Tibial artery (tissue), 4 donors: ENCODE data around the gene OSBPL8.

ENCODE experiments used
- DNase-seq, 2 donors: peaks; one replicate each; pipeline ENCODE4 v3.0.0-alpha.2; 2019
- H3K27ac ChIP-seq, 2 donors: fragments of 200-600 bp; sonication (generic) in 1 of 2; 1 replicate in 1 of 2; 2 replicates in 1 of 2; pipeline ENCODE4 v1.5.1; 2018 to 2019; ENCODE audit warnings: mild to moderate bottlenecking in 1 of 2
- H3K27me3 ChIP-seq, 2 donors: fragments of 200-600 bp; sonication (generic) in 1 of 2; one replicate each; pipeline versions ENCODE4 v1.5.1 to v1.6.0; 2016 to 2019
- H3K36me3 ChIP-seq, 3 donors: fragments of 200-600 bp; sonication (generic) in 2 of 3; one replicate each; pipeline ENCODE4 v1.5.1; 2016 to 2019; ENCODE audit warnings: mild to moderate bottlenecking in 2 of 3
- H3K4me1 ChIP-seq, 4 donors: fragments of 200-600 bp; sonication (generic) in 2 of 4; 1 replicate in 3 of 4; 2 replicates in 1 of 4; pipeline ENCODE4 v1.5.1; 2016 to 2019
- H3K4me3 ChIP-seq, 2 donors: fragments of 200-600 bp; sonication (generic) in 1 of 2; 1 replicate in 1 of 2; 2 replicates in 1 of 2; pipeline ENCODE4 v1.5.1; 2018 to 2019; ENCODE audit warnings: mild to moderate bottlenecking in 2 of 2
- H3K9me3 ChIP-seq, 3 donors: fragments of 200-600 bp; sonication (generic) in 1 of 3; one replicate each; pipeline ENCODE4 v1.5.1; 2016 to 2019
- intact Hi-C: fragments of 100-400 bp; cut with DNase I; formaldehyde crosslinking; loops from one replicate; pipeline ENCODE4 v1.15.0; 2023; ENCODE audit warnings: low total_unique reads
- TF ChIP-seq, protein P1 (sequence below), 2 experiments: fragments of 200-600 bp in 1 of 2; fragments of 450-650 bp in 1 of 2; IDR thresholded peaks; one replicate each; pipeline ENCODE4 v1.5.1; 2017 to 2019; ENCODE audit warnings: antibody characterized with exemption in 2 of 2, mild to moderate bottlenecking in 1 of 2, moderate library complexity in 1 of 2

Gene OSBPL8

DNA sequence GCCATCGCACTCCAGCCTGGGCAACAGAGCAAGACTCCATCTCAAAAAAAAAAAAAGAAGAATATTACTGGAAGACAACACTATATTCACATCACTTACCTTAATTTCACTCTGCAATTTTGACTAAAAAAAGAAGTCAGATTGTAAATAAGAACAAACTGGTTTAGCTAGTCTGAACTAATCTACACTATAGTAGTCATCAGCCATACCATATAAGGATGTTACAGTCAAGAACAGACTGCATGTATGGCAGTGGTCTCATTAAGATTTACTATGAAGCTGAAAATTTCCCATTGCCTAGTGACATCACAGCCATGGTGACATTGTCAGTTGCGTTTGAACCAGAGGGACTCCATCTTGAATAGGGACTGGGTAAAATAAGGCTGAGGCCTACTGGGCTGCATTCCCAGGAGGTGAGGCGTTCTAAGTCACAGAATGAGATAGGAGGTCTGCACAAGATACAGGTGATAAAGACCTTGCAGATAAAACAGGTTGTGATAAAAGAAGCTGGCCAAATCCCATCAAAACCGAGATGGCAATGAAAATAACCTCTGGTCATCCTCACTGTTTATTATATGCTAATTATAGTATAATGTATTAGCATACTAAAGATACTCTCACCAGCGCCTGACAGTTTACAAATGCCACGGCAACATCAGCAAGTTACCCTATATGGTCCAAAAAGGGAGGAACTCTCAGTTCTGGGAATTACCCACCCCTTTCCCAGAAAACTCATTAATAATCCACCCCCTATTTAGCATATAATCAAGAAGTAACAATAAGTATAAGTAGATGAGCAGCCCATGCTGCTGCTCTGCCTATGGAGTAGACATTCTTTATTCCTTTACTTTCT, 51.2 kb downstream of the OSBPL8 start:
- Histone ChIP-seq H3K4me1 (no peaks in the 10 kb centered on the region), H3K4me3 (no peak overlapping the region), H3K36me3 (no peaks in the 10 kb centered on the region), H3K9me3 (peaks cover 0 to 4% (median 0%) of the 10 kb centered on the region in 3 donors), H3K27ac (no peak overlapping the region), H3K27me3 (no peaks in the 10 kb centered on the region)
- intact Hi-C loops: no loop called here
- TF ChIP-seq, protein P1, sequence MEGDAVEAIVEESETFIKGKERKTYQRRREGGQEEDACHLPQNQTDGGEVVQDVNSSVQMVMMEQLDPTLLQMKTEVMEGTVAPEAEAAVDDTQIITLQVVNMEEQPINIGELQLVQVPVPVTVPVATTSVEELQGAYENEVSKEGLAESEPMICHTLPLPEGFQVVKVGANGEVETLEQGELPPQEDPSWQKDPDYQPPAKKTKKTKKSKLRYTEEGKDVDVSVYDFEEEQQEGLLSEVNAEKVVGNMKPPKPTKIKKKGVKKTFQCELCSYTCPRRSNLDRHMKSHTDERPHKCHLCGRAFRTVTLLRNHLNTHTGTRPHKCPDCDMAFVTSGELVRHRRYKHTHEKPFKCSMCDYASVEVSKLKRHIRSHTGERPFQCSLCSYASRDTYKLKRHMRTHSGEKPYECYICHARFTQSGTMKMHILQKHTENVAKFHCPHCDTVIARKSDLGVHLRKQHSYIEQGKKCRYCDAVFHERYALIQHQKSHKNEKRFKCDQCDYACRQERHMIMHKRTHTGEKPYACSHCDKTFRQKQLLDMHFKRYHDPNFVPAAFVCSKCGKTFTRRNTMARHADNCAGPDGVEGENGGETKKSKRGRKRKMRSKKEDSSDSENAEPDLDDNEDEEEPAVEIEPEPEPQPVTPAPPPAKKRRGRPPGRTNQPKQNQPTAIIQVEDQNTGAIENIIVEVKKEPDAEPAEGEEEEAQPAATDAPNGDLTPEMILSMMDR (IDR thresholded peaks at IDR 0.05): no peak
- DNase-seq: no peak

DNA sequence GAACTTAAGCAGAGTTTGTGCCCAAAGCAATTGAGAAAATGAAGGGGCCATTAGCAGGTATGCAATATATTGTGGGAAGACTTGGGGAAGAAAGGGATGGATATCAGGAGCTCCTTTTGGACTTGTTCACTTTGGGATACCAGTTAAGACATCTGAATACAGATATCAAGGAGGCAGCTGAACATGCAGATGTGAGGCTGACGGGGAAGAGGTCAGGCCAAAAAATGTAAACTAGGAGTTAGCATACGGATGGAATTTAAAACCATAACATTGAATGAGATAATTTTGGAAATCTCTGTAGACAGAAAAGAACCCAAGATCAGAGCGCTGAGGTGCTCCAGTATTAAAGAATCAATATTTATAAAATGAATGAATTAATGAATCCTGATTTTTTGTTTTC, 53.4 kb downstream of the OSBPL8 start:
- no peak for DNase-seq
- no peaks in the 10 kb centered on the region for H3K27me3 ChIP-seq
- H3K4me3 ChIP-seq: no peak overlapping the region
- intact Hi-C loops: no loop called here
- TF ChIP-seq, protein P1 (IDR thresholded peaks at IDR 0.05): no peak
- H3K4me1 ChIP-seq: no peaks in the 10 kb centered on the region
- H3K9me3 ChIP-seq: peaks cover 0 to under 1% (median 0%) of the 10 kb centered on the region in 3 donors
- no peaks in the 10 kb centered on the region for H3K36me3 ChIP-seq
- H3K27ac ChIP-seq: no peak overlapping the region

DNA sequence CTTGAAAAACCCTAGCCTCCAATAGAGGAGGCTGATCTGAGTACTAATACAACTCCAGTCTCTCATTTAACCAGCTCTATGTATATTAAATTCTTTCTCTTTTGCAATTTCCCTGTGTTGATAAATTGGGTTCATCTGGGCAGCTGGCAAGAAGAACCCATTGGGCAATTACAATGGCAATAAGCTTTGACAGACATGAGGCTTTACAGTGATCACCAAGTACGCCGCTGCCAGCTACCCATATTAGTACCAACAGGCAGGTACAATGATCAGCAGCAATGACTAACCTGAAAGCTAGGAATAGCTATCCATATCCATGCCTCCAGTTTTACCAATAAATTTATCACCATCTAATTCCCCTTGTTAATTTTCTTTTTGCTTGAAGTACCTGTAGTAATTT, 54.5 kb downstream of the OSBPL8 start:
- Histone ChIP-seq H3K27ac (no peak overlapping the region), H3K9me3 (no peaks in the 10 kb centered on the region), H3K27me3 (no peaks in the 10 kb centered on the region), H3K36me3 (no peaks in the 10 kb centered on the region), H3K4me3 (no peak overlapping the region), H3K4me1 (peaks cover 0 to 2% (median 0%) of the 10 kb centered on the region in 4 donors)
- DNase-seq: no peak
- TF ChIP-seq, protein P1 (IDR thresholded peaks at IDR 0.05): no peak
- intact Hi-C loops: no loop called here

DNA sequence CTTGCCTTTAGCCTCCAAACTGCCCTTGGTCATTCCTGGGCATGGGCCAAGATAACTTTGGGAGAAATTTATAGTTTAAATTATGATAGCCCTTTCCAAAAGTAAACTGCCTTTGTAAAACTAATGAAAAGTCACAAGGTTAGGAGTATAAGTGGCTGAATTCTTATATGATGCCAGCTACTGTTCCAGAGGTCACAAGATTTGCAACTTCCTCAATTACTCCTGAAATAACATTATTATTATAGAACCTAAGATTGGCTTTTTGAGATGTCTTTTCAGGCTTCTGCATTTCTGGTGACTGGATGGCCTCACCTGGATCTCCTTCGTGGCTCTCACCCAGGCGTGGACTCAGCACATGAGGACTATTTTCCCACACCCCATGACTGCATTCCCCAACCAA, 55.0 kb downstream of the OSBPL8 start:
- no peak for DNase-seq
- TF ChIP-seq, protein P1 (IDR thresholded peaks at IDR 0.05): no peak
- no peaks in the 10 kb centered on the region for H3K9me3 ChIP-seq
- peaks cover 0 to 3% (median 0%) of the 10 kb centered on the region in 4 donors for H3K4me1 ChIP-seq
- H3K27me3 ChIP-seq: no peaks in the 10 kb centered on the region
- H3K4me3 ChIP-seq: no peak overlapping the region
- no peak overlapping the region for H3K27ac ChIP-seq
- H3K36me3 ChIP-seq: no peaks in the 10 kb centered on the region
- intact Hi-C loops: no loop called here

DNA sequence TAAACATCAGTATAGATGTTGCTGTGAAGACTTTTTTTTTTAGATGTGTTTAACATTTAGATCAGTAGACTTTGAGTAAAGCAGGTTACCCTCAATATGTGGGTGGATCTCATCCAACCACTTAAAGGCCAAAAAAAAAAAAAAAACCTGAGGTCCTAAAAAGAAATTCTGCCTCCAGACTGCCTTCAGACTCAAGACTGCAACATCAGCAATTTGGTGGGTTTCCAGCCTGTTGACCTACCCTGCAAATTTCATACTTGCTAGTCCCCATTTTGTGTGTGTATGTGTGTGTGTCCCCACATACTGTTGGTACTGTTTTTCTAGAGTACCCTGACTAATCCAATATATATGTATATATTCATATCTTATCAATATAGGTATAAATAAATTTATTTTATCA, 55.6 kb downstream of the OSBPL8 start:
- Histone ChIP-seq H3K9me3 (no peaks in the 10 kb centered on the region), H3K4me1 (peaks cover 0 to 3% (median 0%) of the 10 kb centered on the region in 4 donors), H3K36me3 (no peaks in the 10 kb centered on the region), H3K4me3 (no peak overlapping the region), H3K27me3 (no peaks in the 10 kb centered on the region), H3K27ac (no peak overlapping the region)
- DNase-seq: no peak
- TF ChIP-seq, protein P1 (IDR thresholded peaks at IDR 0.05): no peak
- intact Hi-C loops: no loop called here
